Fibroblast of lung (primary cell): Measurements from ENCODE around the gene RHOT1.

Source experiments
- EZH2 ChIP-seq: IDR thresholded peaks from 2 replicates; pipeline ENCODE4 v1.5.1; 2012; ENCODE audit warnings: low read length, control low read depth, mild to moderate bottlenecking; ENCODE audit errors: missing control alignments
- TF ChIP-seq, protein P1 (sequence below), 2 donors: IDR thresholded peaks in 1 of 2; conservative IDR thresholded peaks in 1 of 2; 1 replicate in 1 of 2; 2 replicates in 1 of 2; pipeline ENCODE4 v1.5.1; 2011 to 2012; ENCODE audit warnings: low read length in 2 of 2, control low read depth in 1 of 2, inconsistent platforms in 1 of 2, low read depth in 1 of 2, mild to moderate bottlenecking in 1 of 2

DNA sequence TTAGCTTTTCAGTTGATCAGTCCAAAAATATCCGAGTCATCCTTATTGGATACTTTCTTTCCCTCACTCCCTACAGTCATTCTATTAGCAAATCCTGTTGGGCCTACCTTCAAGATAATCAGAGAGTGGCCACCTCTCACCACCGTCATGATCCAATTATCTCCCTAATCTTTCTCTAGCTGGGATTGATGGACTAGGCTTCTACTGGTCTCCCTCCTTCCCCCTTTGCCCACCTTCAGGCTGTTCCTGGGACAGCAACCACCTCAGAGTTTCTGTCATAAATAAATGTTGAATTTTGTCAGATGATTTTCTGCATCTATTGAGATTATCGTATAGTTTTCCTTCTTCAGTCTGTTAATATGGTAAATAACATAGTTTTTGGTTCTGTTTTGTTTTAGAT lies 107.2 kb downstream of the RHOT1 start:
- TF ChIP-seq, protein P1, sequence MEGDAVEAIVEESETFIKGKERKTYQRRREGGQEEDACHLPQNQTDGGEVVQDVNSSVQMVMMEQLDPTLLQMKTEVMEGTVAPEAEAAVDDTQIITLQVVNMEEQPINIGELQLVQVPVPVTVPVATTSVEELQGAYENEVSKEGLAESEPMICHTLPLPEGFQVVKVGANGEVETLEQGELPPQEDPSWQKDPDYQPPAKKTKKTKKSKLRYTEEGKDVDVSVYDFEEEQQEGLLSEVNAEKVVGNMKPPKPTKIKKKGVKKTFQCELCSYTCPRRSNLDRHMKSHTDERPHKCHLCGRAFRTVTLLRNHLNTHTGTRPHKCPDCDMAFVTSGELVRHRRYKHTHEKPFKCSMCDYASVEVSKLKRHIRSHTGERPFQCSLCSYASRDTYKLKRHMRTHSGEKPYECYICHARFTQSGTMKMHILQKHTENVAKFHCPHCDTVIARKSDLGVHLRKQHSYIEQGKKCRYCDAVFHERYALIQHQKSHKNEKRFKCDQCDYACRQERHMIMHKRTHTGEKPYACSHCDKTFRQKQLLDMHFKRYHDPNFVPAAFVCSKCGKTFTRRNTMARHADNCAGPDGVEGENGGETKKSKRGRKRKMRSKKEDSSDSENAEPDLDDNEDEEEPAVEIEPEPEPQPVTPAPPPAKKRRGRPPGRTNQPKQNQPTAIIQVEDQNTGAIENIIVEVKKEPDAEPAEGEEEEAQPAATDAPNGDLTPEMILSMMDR (conservative IDR thresholded peaks at IDR 0.05 in 1 of 2, IDR thresholded peaks at IDR 0.05 in 1 of 2; ENCODE audit: low read depth in 1 of 2, low read length in 2 of 2) = no peak
- TF ChIP-seq EZH2 = no peak
